Cortex of kidney (tissue), 1 donor: Measurements from ENCODE around the gene ADGRG1.

ENCODE experiments used
- DNase-seq: peaks from one replicate; lab custom pipeline; 2025; lab: John Stamatoyannopoulos, UW

The ADGRG1 gene

GRCh38 chr16:57620335-57621231, 7.8 kb upstream of the ADGRG1 start:
- DNase-seq = no peak

DNA sequence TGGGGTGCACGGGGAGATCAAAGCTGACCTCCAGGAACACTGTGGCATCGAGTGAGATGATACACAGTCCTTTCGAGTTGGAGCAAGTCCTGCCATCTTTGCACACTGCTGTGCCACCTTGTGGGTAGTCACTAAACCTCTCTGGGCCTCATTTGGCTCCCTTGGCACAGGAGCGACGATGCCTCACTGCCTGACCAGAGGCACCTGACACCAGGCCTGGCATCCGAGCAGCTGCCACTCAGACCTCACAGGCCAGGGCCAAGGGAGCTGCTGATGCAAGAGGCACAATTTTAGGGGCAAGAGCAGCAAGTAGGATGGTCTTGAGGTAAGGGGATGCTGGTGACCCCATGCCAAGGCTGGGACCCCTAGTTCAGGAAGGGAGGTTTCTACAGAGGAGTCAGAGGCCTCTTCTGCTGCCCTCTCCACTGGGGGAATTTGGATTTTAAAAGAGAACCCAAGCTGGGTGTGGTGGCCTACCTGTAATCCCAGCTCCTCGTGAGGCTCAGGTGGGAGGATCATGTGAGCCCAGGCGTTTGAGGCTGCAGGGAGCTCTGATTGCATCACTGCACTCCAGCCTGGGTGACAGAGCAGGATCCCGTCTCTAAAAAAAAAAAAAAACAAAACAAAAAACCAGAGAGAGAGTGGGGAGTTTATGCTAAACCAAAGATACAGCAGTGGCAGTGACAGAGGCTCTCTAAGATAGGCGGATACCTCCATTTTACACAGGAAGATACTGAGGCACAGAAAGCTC, 6.7 kb upstream of the ADGRG1 start:
- DNase-seq = no peak

GRCh38 chr16:57622361-57623250, 5.8 kb upstream of the ADGRG1 start:
- DNase-seq = no peak

DNA sequence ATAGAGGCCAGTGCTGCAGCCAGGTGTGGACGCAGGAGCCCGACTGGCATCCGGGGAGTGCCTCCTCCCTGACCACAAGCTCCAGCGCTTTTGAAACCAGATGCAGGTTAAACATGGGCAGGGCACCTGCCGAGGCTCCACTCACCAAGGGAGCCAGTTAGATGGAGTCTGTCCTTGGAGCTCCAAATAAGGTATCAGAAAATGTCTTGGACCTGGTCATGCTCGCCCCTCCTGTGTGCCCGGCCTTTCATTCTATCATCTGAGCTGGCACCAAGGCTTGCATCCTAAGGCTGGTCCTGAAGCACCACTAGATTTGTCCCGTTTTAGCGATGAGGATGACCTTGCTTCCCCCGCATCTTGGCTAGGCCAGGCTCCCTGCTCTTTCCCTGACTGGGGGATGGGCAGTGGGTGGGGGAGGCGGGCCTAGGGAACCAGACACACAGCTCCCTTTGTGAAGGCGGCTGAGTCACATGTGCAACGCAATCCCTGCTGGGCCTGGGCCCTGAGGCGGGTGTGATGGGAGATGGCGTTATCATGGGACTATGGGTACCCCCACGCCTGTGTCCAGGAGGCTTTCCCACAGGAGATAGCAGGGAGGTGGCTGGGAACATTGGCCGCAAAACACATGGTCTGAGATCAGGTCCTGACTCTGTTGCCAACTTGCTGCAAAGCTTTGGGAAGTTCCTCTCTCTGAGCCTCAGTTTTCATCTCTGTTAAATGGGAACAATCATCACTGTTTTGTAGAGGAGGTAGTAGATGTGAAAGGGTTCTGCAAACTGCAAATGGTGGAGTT, 5.0 kb upstream of the ADGRG1 start:
- DNase-seq = no peak

- no peak for DNase-seq
Measured at GRCh38 chr16:57624044-57624688, 4.3 kb upstream of the ADGRG1 start.

GRCh38 chr16:57624806-57625500, 3.5 kb upstream of the ADGRG1 start:
- no peak for DNase-seq

- DNase-seq = no peak
Measured at GRCh38 chr16:57626420-57627170, 1.8 kb upstream of the ADGRG1 start.

DNA sequence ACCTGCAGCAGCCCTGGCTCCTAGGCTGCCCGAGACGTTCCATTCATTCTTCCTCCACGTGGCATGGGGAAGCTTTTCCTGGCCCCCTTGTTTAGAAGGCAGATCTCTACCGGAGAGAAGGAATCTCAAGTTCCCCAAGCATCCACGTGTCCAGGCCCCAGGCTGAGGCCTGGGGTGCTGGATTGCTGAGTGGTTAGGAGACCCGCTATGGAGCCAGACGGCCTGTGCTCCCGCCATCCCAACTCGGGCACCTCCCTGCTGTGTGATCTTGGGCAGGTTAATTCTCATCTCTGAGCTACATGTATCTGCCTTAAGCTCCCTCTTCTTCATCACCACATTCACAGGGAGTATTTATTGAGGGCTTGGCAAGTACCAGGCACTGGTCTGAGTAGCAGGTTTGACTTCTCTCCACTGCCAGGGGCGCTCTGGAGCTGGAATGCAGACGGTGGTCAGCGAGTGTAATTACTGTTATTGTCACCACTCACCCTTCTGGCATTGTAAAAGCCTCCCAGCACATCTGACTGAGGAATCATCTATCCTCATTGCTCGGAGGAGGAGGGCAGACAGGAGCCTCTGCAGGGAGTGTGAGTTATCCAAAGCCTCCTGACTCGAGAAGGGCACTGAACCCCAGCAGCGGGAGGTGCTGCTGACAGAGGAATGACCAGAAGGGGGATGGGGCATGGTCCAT, 1.1 kb upstream of the ADGRG1 start:
- no peak for DNase-seq

- no peak for DNase-seq
Measured at GRCh38 chr16:57628783-57629293, 408 bp downstream of the ADGRG1 start.

DNA sequence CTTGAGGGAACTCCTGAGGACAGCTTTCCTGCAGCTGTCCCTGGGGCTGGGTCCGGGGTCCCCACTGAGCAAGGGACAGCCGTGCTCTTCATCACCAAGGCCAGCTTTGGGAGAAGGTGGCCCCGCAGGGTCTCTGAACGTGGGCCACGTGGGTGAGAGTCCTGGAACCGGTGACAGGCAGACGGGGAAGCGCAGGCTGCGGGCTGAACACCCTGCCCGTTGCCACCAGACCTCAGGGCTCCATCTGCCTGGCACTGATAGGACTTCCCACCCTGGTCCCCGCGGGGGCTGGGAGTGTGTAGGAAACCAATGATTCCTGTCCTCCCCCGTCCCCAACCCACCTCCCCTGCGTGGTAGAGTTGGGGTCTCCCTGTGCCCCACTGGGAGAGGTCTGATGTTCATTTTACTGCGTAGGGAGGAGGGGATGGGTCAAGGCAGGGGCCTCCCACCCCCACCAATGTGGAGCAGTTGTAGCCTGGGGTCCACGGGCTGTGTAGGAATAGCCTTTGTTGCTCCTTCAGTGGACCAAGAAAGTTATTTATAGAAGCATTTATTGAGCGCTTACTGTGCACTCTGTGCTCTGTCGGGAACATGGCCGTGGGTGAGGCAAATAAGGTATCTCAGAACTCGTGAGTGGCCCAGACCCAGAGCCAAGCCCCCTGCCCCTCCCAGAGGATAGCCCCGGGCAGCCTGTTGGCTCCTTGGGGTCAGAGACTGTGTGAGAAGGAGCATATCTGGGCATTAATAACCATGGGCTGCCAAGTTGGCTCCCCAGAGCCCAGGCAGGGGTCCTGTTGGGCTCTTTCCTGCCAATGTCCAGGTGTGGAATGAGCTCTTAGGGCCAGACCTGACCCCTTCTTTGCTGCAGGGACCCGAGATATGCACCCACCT, 1.3 kb downstream of the ADGRG1 start:
- no peak for DNase-seq

DNA sequence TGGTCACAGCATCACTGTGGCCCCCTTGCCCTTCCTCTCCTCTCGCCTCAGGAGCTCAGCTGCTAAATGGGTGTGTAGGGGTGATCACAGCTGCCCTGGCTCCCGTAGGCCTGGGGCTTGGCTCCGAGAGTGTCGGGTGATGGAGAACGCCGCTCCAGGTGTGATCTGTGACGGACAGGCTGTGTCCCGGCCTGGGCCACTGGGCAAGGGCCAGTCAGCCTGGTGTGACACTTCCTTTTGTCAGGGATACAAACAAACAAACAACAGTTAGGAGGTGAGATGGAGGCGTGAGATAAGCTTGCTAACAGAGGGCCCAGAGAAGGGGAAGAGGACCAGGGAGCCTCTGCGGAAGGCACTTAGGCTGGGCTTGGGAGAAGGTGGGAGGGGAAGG, 2.0 kb downstream of the ADGRG1 start:
- no peak for DNase-seq

DNA sequence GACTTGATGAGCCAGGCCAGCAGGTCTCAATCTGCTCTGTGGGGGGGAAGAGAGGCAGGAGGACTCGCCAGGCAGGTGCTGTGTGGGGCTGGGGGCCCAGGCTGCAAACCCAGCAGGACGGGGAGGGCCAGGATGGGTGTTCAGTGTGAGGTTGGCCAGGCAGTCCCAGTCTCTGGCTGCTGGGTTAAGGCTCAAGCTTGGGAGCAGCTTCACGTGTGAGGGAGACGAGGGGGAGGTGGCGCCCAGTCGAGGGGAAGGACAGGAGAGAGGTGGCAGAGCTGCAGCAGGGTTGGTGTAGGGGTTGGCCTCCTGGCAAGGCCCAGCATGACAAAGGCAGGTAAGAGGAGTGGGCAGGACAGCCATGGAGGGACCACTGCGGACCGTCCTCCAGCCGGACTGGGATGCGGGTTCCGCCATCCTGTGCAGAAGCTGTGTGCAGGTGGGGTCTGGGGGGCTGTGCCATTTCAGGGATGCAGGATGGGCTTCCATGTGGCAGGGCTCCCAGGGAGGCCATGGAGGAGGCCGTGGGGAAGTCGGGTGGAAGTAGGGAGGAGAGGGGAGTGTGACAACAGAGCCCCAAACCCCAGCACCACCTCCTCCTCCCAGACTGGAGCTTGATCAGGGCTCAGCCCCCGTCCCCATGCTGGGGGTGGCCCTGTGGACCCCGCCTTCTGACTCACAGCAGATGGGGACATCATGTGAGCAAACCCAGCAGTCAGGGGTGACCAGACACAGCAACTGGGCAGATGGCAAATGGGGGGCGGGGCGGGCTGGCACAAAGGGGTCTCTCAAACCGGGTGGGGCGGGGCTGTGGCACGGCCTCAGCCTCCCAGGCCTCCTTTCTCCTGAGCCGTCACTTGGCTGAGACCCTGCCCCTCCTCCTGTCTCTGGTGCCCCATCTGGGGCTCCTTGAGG, 2.8 kb downstream of the ADGRG1 start:
- no peak for DNase-seq

GRCh38 chr16:57632568-57632967, 4.1 kb downstream of the ADGRG1 start:
- no peak for DNase-seq

DNA sequence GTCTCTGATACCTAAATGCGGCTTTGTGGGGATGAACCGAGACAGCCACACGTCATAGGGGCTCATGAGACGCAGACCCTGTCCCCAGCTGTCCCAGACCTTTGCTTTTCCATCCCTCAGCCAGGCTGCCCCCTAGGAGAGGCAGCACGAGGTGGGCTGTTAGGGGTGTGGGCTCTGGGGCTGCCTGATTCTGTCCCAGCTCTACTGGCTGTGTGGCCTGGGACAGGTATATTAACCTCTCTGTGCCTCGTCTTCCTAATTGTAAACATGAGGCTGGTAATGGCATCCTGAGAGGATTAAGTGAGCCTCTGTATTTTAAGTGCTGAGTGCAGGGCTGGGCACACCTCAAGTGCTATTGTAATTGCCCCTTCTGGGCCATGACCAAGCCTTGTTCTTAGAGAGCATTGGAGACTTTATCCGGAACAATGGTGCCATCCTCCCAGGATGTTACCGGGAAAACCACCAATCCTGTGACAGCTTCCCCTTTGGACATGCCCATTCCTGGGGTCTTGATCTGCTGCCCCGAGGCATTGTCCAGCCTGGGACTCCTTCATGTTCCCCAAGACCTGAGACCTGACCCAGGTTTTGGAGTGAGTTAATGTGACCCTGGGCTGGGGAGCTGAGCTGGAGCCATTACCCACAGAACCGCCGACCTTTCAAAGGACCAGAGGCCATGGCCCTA, 5.1 kb downstream of the ADGRG1 start:
- no peak for DNase-seq

GRCh38 chr16:57634171-57634570, 5.7 kb downstream of the ADGRG1 start:
- no peak for DNase-seq
